ENCODE results near the gene SMAD1.

The SMAD1 gene

DNA sequence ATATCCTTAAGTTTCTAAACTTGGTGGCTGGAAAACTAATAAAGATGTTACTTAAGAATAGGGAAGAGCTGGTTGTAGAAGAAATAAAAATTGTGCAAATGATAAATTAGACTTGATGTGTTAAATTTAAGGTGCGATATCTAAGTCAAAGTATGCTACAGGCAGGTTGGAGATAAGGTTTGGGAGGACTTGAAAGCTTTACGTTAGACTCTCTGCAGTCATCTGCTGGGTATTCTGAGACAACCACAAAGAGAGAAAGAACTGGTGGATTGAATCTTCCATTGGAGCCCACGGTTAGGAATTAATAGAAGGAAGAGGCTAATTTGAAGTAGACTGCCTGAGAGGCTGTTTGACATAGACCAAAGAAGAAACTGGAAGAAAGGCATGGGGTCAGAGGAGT lies 7.9 kb downstream of the SMAD1 start:
- DNase-seq (ENCODE audit: low spot score), result no peak

DNA sequence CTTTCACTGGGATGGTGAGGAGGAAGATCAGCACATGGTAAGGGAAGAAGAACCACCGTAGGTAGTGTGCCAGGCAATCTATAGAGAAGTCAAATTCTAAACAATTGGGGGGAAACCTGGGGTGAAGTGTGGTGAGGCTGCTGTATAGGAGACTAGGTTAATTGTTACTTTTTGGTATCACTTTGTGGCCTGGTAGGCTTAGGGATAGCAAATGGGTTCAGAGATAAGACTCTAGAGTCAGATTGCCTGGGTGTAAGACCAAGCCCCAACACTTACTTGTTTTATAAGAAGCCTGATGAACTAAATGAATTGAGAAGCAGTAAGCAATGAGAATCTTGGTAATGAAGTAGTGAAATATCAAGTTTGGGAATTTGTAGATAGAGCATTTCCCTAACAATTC lies 8.7 kb downstream of the SMAD1 start:
- DNase-seq (ENCODE audit: low spot score), result no peak

GRCh38 chr4:145490796-145491195 lies 9.1 kb downstream of the SMAD1 start:
- no peak for DNase-seq (ENCODE audit: low spot score)

GRCh38 chr4:145492376-145492775 lies 10.7 kb downstream of the SMAD1 start:
- DNase-seq (ENCODE audit: low spot score), result no peak

- DNase-seq (ENCODE audit: low spot score), result no peak
Observed at GRCh38 chr4:145493166-145493565, 11.5 kb downstream of the SMAD1 start.

GRCh38 chr4:145494666-145495270 lies 13.1 kb downstream of the SMAD1 start:
- no peak for DNase-seq (ENCODE audit: low spot score)

GRCh38 chr4:145496292-145496691 lies 14.6 kb downstream of the SMAD1 start:
- no peak for DNase-seq (ENCODE audit: low spot score)

GRCh38 chr4:145497199-145498149 lies 15.8 kb downstream of the SMAD1 start:
- DNase-seq (ENCODE audit: low spot score), result no peak

- no peak for DNase-seq (ENCODE audit: low spot score)
Observed at GRCh38 chr4:145498430-145498829, 16.8 kb downstream of the SMAD1 start.

DNA sequence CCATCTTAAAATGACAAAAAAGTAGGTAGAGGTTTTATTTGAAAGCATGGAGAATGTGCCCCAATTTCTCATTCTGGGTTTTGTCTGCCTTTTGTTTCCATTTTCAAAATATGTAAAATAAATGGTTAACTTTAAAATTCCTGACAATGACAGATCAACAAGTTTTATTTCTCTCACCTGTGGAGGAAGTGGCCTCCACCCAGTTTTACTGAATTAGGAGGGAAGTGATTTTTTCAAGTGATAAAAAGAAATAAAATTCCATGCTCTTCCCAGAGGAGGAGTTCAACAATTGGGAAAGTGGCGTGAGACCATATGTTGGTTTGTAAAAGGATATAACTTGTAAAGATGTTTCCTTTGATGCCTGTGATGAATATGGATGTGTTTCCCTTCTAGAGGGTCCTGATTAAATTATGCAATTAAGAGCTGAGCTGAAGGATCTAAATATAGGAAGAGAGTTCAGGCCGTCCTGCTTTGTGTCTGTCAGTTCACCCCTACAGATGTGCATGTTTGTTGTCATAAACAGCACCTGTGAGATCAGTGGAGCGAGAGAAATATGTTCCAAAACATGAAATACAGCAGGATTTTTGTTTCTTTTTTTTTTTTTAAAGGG lies 19.5 kb downstream of the SMAD1 start:
- no peak for DNase-seq (ENCODE audit: low spot score)

DNA sequence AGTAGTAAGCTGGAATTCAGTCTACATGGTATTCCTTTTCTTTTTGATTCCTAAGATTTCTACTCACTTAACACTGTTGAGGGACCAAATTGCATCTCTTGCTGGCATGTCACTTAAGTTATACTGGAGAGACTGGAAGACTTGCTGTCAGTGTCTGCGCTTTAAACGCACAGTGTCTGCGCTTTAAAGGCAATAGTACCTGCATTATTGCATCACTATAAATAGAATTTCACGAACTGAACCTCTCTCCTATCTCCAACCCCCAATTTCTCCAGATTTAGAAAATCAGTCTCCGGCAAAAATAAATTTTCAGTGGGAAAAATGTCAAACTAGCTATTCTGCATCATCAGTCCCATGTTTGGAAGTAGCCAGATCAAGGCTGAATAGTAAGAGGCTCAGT lies 21.2 kb downstream of the SMAD1 start:
- DNase-seq (ENCODE audit: low spot score), result no peak

DNA sequence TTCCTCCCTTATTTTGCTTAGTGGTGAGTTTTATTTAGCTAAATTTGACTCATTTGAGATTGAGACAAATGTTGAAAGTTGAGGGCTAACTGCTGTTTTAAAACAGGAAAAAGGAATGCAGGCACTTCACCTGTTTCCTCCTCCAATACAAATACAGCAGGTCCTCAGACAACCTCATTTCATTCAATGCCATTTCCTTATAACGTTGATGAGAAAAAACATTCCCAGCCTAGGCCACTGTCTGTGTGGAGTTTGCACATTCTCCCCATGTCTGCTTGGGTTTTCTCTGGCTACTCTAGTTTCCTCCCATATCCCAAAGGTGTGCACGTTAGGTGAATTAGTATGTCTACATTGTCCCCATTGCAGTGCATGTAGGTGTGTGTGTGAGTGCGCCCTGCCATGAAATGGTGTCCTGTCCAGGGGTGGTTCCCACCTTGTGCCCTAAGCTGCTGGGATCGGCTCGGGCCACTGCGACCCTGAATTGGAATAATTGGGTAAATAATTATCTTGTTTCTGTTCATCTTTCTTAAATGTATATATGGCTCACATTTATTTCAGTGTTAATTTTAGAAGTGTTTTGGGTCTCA lies 21.9 kb downstream of the SMAD1 start:
- DNase-seq (ENCODE audit: low spot score), result no peak

- DNase-seq (ENCODE audit: low spot score), result no peak
Observed at GRCh38 chr4:145505995-145506394, 24.3 kb downstream of the SMAD1 start.

DNA sequence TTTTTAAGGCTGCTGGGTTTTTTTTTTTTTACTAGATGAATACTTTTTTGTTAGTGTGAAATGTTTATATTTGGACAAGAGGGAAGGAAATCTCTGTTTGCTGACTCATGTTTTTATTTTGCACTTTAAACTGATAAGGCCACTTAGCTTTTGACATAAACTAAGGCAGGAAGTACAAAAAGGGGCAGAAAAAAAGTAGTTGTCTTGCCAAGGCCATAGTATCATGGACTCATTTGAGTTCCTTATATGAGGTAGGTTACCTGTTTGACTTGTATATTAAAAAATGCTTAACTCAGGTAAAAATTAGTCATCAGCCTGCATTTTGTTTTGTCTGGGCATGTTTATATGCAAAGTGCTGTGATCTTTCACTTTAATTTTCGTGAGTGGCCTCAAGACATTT lies 26.0 kb downstream of the SMAD1 start:
- no peak for DNase-seq (ENCODE audit: low spot score)

DNA sequence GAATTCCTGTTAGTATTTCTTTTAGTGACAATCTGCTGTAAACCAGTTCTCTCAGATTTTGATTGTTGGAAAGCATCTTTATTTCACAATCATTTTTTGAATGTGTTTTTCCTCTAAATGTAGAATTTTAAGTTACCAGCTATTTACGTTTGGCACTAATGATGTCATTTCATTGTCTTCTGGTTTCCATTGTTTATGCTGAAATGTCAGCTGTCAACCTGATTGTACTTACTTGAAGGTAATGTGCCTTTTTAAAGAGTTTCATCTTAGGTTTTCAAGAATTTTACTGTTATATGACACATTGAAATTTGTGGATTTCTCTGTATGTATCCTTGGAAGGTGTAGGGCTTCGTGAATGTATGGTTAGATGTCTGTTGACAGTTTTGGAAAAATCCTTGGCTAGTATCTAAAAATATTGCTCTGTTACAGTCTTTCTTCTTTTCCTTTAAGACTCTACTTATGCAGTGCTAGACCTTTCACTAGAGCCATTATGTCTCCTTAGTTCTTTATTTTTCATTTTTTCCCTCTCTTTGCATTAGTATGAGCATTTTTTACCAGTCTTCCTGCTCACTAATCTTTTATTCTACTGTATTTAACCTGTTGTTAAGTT lies 30.4 kb downstream of the SMAD1 start:
- DNase-seq (ENCODE audit: low spot score), result no peak

DNA sequence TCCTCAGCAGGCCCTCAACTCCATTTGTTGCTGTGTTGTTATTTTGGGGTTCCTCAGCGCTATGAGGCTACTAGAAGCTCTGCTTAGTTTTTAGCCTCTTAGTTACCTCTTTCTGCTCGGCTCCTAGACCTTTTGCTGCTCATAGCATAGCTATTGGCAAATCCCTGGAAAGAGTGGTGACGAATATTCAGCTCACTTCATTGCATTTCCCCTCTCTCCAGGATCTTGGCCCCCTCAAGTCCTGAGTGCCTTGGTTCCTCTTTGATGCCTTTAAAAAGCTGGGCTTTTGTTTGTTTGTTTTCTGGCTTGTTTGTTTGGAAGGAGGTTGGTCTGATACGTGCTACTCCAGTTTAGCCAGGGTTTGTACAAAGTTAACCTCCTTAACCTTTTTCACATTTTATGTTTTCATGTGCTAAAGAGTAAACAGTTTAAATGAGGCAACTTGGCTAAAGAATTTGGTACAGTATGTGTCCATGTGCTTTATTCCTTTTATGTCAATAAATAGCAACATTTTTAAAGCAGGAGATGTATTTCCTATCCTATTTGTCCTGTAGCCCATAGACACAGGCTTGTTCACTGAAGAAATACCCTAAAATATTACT lies 31.5 kb downstream of the SMAD1 start:
- DNase-seq (ENCODE audit: low spot score), result no peak

GRCh38 chr4:145520172-145520571 lies 38.5 kb downstream of the SMAD1 start:
- DNase-seq (ENCODE audit: low spot score), result no peak

DNA sequence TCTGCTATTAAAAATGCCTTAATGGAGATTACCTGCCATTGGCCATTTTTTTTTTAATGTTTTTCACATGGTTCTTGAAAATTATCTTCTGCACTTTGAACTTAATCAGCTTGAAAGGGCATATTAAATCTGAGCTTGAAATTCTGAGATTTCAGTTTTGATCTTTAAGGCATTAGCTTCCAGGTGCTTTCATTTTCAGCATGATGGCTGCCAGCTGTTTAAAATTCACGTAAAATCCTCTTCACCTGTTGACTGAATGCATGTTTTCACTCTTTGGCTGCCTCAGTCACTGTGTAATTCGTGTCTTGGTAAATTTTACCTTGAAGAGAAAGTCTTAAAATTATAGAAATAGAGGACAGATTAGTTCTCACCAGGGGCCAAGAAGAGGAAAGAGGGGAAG lies 39.6 kb downstream of the SMAD1 start:
- no peak for DNase-seq (ENCODE audit: low spot score)

DNA sequence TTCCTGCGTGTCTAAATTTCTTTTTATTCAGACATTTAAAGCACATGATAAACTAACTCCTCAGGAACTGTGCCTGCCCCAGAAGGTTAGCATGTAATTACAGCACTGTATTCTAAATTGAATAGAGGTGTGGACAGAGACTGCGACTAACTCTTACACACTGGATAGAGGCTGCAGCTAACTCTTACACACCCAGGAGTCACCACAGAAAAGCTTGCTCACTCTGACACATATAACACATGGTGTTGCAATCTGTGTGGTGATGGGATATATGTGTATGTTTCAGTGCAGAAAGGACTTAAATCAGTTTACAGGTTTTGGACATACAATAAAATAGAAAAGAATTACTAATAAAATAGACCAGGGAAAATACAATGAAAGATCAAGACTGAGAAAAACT lies 41.5 kb downstream of the SMAD1 start:
- DNase-seq (ENCODE audit: low spot score), result no peak

- no peak for DNase-seq (ENCODE audit: low spot score)
Observed at GRCh38 chr4:145524552-145524951, 42.9 kb downstream of the SMAD1 start.

DNA sequence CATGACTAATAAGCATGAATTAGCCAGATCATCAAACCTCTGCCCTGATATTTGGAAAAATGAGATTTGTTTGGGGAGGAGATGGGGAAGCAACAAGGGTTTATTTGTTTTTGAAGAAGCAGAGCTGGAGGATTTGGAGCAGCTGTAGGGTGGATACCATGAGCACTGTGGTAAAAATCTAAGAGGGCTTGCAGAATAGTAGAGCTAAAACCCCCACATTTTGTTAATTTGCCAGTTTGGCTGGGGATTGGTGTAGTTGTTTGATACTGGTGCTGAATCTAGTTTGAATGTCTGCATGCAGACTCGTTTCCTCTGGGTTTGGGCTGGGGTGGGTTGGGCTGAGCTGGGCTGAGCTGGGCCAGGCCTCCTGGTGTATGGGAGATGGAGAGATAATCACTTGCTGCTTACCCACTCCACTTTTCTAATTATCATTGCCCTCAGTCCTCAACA lies 43.7 kb downstream of the SMAD1 start:
- no peak for DNase-seq (ENCODE audit: low spot score)

DNA sequence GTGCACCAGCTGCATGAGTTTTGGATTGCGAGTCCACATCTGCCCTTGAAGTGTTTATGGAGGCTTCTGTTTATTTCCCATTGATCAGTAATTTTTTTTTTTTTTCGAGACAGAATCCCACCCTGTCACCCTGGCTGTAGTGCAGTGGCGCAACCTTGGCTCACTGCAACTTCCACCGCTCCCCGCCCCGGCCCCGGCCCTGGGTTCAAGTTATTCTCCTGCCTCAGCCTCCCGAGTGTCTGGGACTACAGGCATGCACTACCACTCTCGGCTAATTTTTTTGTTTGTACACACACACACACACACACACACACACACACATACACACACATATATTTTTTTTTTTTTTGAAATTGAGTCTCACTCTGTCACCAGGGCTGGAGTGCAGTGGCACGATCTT lies 46.1 kb downstream of the SMAD1 start:
- no peak for DNase-seq (ENCODE audit: low spot score)

Measured in cerebellar cortex (tissue), 1 donor.